ENCODE measurements around the gene FBN2. TPM values are rescaled to one million over a fixed set of nuclear protein-coding genes. Genes with fewer than 3 reads are reported as not detected.

The FBN2 gene
- total RNA-seq, 3 donors from 2014 or later (not counting 1 experiment from before 2014, with no cell fraction given) = 0.31 to 0.70 (median 0.58) TPM

- H3K36me3 ChIP-seq (ENCODE audit: control insufficient read depth, insufficient read depth, low read length) = no peaks in the 10 kb centered on the region
- no peak for ATAC-seq
- no peaks in the 10 kb centered on the region for H3K27me3 ChIP-seq (ENCODE audit: control insufficient read depth, insufficient read depth, low read length)
- H3K27ac ChIP-seq (ENCODE audit: low read length) = no peak overlapping the region
- no peaks in the 10 kb centered on the region for H3K9me3 ChIP-seq (ENCODE audit: control insufficient read depth, insufficient read depth, low read length)
- Mint-ChIP-seq H3K9me3 (peaks cover 2 to 8% of the 10 kb centered on the region in 2 donors), H3K27ac (no peak overlapping the region), H3K36me3 (no peaks in the 10 kb centered on the region), H3K27me3 (ENCODE audit: low read depth in 2 of 2) (no peaks in the 10 kb centered on the region), H3K4me1 (no peaks in the 10 kb centered on the region), H3K4me3 (no peak overlapping the region)
- intact Hi-C loops (cut with micrococcal nuclease) = no loop called here
- TF ChIP-seq, protein P1, sequence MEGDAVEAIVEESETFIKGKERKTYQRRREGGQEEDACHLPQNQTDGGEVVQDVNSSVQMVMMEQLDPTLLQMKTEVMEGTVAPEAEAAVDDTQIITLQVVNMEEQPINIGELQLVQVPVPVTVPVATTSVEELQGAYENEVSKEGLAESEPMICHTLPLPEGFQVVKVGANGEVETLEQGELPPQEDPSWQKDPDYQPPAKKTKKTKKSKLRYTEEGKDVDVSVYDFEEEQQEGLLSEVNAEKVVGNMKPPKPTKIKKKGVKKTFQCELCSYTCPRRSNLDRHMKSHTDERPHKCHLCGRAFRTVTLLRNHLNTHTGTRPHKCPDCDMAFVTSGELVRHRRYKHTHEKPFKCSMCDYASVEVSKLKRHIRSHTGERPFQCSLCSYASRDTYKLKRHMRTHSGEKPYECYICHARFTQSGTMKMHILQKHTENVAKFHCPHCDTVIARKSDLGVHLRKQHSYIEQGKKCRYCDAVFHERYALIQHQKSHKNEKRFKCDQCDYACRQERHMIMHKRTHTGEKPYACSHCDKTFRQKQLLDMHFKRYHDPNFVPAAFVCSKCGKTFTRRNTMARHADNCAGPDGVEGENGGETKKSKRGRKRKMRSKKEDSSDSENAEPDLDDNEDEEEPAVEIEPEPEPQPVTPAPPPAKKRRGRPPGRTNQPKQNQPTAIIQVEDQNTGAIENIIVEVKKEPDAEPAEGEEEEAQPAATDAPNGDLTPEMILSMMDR (IDR thresholded peaks at IDR 0.05) = no peak
- H3K4me1 ChIP-seq (ENCODE audit: control insufficient read depth, insufficient read depth, low read length) = no peaks in the 10 kb centered on the region
- no peak for DNase-seq
- 44% methylated on average over 1 of the region's 2 CpGs for WGBS (ENCODE audit: insufficient coverage)
- H3K4me3 ChIP-seq (ENCODE audit: low read length) = no peak overlapping the region
These were observed 301.0 kb downstream of the FBN2 start for GRCh38 chr5:128237000-128237399.

DNA sequence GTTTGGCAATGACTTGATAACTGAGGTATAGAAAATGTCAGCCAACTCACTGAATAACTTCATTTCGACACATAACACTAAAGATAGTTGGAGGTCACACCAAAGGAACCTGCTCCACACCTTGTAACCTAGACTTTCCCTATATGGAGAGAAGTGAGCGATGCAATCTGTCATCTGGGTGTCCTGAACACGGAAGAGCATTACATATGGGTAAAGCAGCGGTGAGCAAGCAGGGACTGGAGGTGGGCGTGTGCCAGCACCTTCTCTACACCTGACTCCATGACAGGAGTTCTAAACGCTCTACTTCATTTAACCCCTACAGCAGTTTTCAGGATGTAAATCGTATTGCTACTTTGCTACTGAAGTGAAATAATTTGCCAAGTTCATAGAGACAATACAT is 301.7 kb downstream of the FBN2 start:
- no peaks in the 10 kb centered on the region for H3K4me1 ChIP-seq (ENCODE audit: control insufficient read depth, insufficient read depth, low read length)
- no peaks in the 10 kb centered on the region for H3K27me3 Mint-ChIP-seq (ENCODE audit: low read depth in 2 of 2)
- H3K36me3 Mint-ChIP-seq = no peaks in the 10 kb centered on the region
- no peaks in the 10 kb centered on the region for H3K27me3 ChIP-seq (ENCODE audit: control insufficient read depth, insufficient read depth, low read length)
- H3K36me3 ChIP-seq (ENCODE audit: control insufficient read depth, insufficient read depth, low read length) = no peaks in the 10 kb centered on the region
- H3K27ac Mint-ChIP-seq = no peak overlapping the region
- no peaks in the 10 kb centered on the region for H3K9me3 ChIP-seq (ENCODE audit: control insufficient read depth, insufficient read depth, low read length)
- no peaks in the 10 kb centered on the region for H3K4me1 Mint-ChIP-seq
- 92% methylated on average over 6 of the region's 7 CpGs for WGBS (ENCODE audit: insufficient coverage)
- TF ChIP-seq, protein P1 (IDR thresholded peaks at IDR 0.05) = no peak
- no peak overlapping the region for H3K4me3 ChIP-seq (ENCODE audit: low read length)
- no peak for DNase-seq
- no peak for ATAC-seq
- H3K4me3 Mint-ChIP-seq = no peak overlapping the region
- H3K9me3 Mint-ChIP-seq = peaks cover 2 to 10% of the 10 kb centered on the region in 2 donors
- intact Hi-C loops (cut with micrococcal nuclease) = no loop called here
- H3K27ac ChIP-seq (ENCODE audit: low read length) = no peak overlapping the region

GRCh38 chr5:128234928-128235641 is 303.0 kb downstream of the FBN2 start:
- ATAC-seq (no peak), DNase-seq (no peak)
- H3K36me3 Mint-ChIP-seq = no peaks in the 10 kb centered on the region
- no peak overlapping the region for H3K27ac Mint-ChIP-seq
- no peaks in the 10 kb centered on the region for H3K4me1 ChIP-seq (ENCODE audit: control insufficient read depth, insufficient read depth, low read length)
- TF ChIP-seq, protein P1 (IDR thresholded peaks at IDR 0.05) = no peak
- WGBS (ENCODE audit: insufficient coverage) = 95% methylated on average over 7 of the region's 7 CpGs
- no peaks in the 10 kb centered on the region for H3K36me3 ChIP-seq (ENCODE audit: control insufficient read depth, insufficient read depth, low read length)
- H3K4me1 Mint-ChIP-seq = no peaks in the 10 kb centered on the region
- peaks cover 2 to 10% of the 10 kb centered on the region in 2 donors for H3K9me3 Mint-ChIP-seq
- H3K27ac ChIP-seq (ENCODE audit: low read length) = no peak overlapping the region
- intact Hi-C loops (cut with micrococcal nuclease) = no loop called here
- no peaks in the 10 kb centered on the region for H3K27me3 ChIP-seq (ENCODE audit: control insufficient read depth, insufficient read depth, low read length)
- no peak overlapping the region for H3K4me3 ChIP-seq (ENCODE audit: low read length)
- H3K27me3 Mint-ChIP-seq (ENCODE audit: low read depth in 2 of 2) = no peaks in the 10 kb centered on the region
- H3K4me3 Mint-ChIP-seq = no peak overlapping the region
- no peaks in the 10 kb centered on the region for H3K9me3 ChIP-seq (ENCODE audit: control insufficient read depth, insufficient read depth, low read length)

DNA sequence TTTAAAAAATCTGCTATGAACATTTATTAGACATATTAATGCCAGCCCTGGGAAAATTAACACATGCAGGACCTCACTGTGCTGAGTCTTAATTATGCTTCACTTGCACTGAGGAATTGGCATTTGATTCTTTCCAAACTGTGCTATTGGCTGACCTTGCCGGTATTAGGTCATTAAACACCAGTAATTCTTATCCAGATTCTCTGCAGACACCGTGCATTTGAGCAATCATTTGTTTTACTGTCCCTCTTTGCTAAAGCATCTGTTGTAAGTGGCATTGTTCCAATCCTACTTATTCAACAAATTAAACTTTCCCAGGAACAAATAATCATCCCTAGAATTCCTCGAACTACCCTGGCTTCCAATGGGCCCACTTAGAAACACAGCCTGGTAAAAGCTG is 309.5 kb downstream of the FBN2 start:
- no peaks in the 10 kb centered on the region for H3K36me3 Mint-ChIP-seq
- intact Hi-C loops (cut with micrococcal nuclease) = no loop called here
- Histone ChIP-seq H3K4me3 (ENCODE audit: low read length) (no peak overlapping the region), H3K36me3 (ENCODE audit: control insufficient read depth, insufficient read depth, low read length) (no peaks in the 10 kb centered on the region), H3K27ac (ENCODE audit: low read length) (no peak overlapping the region), H3K4me1 (ENCODE audit: control insufficient read depth, insufficient read depth, low read length) (no peaks in the 10 kb centered on the region), H3K9me3 (ENCODE audit: control insufficient read depth, insufficient read depth, low read length) (no peaks in the 10 kb centered on the region), H3K27me3 (ENCODE audit: control insufficient read depth, insufficient read depth, low read length) (no peaks in the 10 kb centered on the region)
- WGBS (ENCODE audit: insufficient coverage) = 93% methylated on average over 3 of the region's 3 CpGs
- DNase-seq (no peak), ATAC-seq (no peak)
- H3K27me3 Mint-ChIP-seq (ENCODE audit: low read depth in 2 of 2) = no peaks in the 10 kb centered on the region
- H3K4me1 Mint-ChIP-seq = no peaks in the 10 kb centered on the region
- peaks cover 0 to 3% of the 10 kb centered on the region in 2 donors for H3K9me3 Mint-ChIP-seq
- no peak overlapping the region for H3K27ac Mint-ChIP-seq
- TF ChIP-seq, protein P1 (IDR thresholded peaks at IDR 0.05) = no peak
- H3K4me3 Mint-ChIP-seq = no peak overlapping the region
